ENCODE measurements around the gene CEL.
"Not testable (repeated sequence)": the region's sequence is repeated elsewhere in the genome, so short reads cannot be mapped to it uniquely, and the experiment has no call there.

The CEL gene

DNA sequence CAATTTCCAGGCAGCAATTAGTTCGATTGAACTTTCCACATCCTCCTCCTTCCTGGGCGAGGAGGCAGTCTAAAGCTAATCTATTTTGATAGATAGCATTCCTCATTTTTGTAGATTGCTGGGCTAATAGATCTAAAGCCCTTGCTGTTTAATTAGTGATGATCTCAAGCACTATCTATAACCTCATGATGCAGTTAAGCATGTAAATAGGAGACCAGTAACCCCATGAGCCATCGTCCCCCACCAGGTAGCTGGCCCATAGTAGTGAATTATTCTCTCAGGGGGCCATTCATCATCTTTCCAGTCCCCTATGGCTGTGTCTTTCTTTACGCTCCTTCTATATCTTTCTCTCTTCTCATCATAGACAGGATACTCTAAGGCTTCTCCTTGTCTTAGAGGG is 14.9 kb downstream of the CEL start:
- no peaks in the 10 kb centered on the region for H3K4me1 Mint-ChIP-seq (ENCODE audit: low read depth)
- H3K27ac Mint-ChIP-seq = no peak overlapping the region
- peaks cover 2% of the 10 kb centered on the region for H3K27me3 Mint-ChIP-seq
- no peak for DNase-seq
- H3K9me3 Mint-ChIP-seq = no peaks in the 10 kb centered on the region
- H3K4me3 Mint-ChIP-seq = no peak overlapping the region
- H3K36me3 Mint-ChIP-seq (ENCODE audit: low read depth) = peaks cover 3% of the 10 kb centered on the region

DNA sequence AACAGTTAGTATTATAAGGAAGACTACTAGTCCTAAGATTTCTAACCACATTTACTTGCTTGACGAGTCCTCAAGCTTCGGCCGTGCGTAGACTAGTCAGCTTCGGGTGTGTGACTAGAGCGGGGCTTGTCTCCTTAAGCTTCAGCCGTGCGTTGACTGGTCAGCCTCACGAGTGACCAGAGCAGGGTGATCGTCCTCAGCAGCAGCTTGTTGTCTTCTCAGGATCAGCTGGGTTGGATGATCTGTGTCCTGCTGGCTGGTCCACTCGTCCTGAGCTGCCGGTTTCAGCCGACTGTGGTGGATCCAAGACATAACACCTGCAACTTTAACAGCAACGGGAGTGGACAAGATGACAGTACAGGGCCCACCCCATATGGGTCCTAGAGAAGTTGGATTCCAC is 16.7 kb downstream of the CEL start:
- H3K4me1 Mint-ChIP-seq (ENCODE audit: low read depth) = no peaks in the 10 kb centered on the region
- H3K4me3 Mint-ChIP-seq = no peak overlapping the region
- H3K9me3 Mint-ChIP-seq = no peaks in the 10 kb centered on the region
- no peaks in the 10 kb centered on the region for H3K36me3 Mint-ChIP-seq (ENCODE audit: low read depth)
- DNase-seq = no peak
- no peak overlapping the region for H3K27ac Mint-ChIP-seq
- H3K27me3 Mint-ChIP-seq = peaks cover 5% of the 10 kb centered on the region

DNA sequence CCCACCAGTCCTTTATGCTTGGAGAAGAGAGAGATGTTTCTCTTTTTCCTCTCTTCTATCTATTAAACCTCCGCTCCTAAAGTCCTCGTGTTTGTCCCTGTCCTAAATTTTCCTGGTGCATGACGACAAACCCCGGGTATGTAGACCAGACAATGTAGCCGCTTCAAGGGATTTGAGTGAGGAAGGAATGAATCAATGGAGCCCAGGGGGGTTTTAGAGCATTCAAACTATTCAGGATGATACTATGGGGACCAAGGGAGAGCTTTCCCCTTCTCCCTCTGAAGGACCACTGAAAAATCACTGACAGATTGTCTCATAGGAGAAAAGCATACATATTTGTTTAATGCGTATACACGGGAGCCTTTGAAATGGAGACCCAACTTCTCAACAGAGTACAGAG is 18.4 kb downstream of the CEL start:
- DNase-seq = no peak
- Mint-ChIP-seq H3K4me1 (ENCODE audit: low read depth) (no peaks in the 10 kb centered on the region), H3K36me3 (ENCODE audit: low read depth) (no peaks in the 10 kb centered on the region), H3K9me3 (no peaks in the 10 kb centered on the region), H3K27ac (no peak overlapping the region), H3K27me3 (peaks cover 5% of the 10 kb centered on the region), H3K4me3 (no peak overlapping the region)

DNA sequence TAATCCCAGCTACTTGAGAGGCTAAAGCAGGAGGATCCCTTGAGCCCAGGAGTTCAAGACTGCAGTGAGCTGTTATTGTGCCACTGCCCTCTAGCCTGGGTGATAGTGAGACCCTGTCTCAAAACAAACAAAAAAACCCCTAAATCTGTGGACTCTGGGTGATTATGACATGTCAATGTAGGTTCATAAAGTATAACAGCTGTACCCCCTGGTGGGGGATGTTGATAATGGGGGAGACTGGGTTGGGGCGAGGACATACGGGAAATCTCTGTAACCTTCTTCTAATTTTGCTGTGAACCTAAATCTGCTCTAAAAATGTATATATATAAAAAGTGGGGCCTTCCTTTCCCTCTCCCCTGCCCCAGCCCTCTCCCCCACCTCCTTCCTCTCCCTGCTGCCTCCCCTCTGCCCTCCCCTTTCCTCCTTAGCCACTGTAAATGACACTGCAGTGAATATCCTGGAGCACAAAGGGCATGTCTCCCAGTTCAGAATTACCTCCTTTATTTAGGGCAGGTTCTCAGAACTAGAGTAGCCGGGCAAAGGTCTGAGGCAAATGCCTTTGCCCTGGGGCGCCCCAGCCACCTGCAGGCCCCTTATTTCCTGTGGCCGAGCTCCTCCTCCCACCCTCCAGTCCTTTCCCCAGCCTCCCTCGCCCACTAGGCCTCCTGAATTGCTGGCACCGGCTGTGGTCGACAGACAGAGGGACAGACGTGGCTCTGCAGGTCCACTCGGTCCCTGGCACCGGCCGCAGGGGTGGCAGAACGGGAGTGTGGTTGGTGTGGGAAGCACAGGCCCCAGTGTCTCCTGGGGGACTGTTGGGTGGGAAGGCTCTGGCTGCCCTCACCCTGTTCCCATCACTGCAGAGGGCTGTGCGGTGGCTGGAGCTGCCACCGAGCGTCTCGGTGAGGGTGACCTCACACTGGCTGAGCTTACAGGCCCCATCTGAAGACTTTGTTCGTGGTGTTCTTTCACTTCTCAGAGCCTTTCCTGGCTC is 19.3 kb downstream of the CEL start:
- H3K4me1 Mint-ChIP-seq (ENCODE audit: low read depth) = not testable (repeated sequence)

DNA sequence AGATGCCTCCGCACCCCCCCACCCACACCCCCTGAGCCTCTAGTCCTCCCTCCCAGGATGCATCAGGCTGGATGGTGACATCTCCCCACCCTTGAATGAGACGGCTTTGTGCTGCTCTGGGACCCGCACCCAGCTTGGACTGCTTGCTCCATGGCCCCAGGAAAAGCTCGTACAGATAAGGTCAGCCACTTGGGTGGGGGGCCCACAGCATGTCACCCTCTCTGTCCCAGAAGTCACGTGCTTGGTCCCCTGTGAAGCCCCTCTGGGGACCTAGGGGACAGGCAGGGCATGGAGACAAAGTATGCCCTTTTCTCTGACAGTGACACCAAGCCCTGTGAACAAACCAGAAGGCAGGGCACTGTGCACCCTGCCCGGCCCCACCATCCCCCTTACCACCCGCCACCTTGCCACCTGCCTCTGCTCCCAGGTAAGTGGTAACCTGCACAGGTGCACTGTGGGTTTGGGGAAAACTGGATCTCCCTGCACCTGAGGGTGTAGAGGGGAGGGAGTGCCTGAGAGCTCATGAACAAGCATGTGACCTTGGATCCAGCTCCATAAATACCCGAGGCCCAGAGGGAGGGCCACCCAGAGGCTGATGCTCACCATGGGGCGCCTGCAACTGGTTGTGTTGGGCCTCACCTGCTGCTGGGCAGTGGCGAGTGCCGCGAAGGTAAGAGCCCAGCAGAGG is 20.3 kb downstream of the CEL start:
- not testable (repeated sequence) for H3K4me1 Mint-ChIP-seq (ENCODE audit: low read depth); H3K36me3 Mint-ChIP-seq (ENCODE audit: low read depth); H3K4me3 Mint-ChIP-seq; H3K27me3 Mint-ChIP-seq; H3K27ac Mint-ChIP-seq; H3K9me3 Mint-ChIP-seq; DNase-seq

More for the DNA sequence above, 19.3 kb downstream of the CEL start:
- H3K27ac Mint-ChIP-seq; DNase-seq; H3K36me3 Mint-ChIP-seq (ENCODE audit: low read depth); H3K4me3 Mint-ChIP-seq; H3K9me3 Mint-ChIP-seq; H3K27me3 Mint-ChIP-seq: not testable (repeated sequence)

DNA sequence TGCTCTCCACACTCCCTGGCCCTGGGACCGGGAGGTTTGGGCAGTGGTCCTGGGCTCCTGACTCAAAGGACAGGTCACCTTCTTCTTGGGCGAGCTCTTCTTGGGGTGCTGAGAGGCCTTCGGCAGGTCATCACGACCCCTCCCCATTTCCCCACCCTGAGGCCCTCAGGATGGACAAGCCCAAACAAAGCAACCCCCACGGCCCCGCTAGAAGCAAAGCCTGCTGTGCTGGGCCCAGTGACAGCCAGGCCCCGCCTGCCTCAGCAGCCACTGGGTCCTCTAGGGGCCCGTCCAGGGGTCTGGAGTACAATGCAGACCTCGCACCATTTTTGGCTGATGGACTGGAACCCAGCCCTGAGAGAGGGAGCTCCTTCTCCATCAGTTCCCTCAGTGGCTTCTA is 21.9 kb downstream of the CEL start:
- not testable (repeated sequence) for H3K9me3 Mint-ChIP-seq, H3K27me3 Mint-ChIP-seq

DNA sequence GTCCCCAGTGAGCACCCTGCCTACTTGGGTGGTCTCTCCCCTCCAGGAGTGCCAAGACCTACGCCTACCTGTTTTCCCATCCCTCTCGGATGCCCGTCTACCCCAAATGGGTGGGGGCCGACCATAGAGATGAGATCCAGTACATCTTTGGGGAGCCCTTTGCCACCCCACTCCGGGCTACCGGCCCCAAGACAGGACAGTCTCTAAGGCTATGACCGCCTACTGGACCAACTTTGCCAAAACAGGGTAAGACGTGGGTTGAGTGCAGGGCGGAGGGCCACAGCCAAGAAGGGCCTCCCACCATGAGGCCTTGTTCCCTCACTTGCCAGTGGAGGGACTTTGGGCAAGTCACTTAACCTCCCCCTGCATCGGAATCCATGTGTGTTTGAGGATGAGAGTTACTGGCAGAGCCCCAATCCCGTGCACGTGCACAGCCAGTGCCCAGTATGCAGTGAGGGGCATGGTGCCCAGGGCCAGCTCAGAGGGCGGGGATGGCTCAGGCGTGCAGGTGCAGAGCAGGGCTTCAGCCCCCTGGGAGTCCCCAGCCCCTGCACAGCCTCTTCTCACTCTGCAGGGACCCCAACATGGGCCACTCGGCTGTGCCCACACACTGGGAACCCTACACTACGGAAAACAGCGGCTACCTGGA is 24.6 kb downstream of the CEL start:
- H3K27ac Mint-ChIP-seq; H3K9me3 Mint-ChIP-seq; DNase-seq; H3K4me3 Mint-ChIP-seq; H3K27me3 Mint-ChIP-seq; H3K4me1 Mint-ChIP-seq (ENCODE audit: low read depth); H3K36me3 Mint-ChIP-seq (ENCODE audit: low read depth): not testable (repeated sequence)

More for the DNA sequence above, 21.9 kb downstream of the CEL start:
- DNase-seq; H3K4me1 Mint-ChIP-seq (ENCODE audit: low read depth); H3K4me3 Mint-ChIP-seq; H3K36me3 Mint-ChIP-seq (ENCODE audit: low read depth); H3K27ac Mint-ChIP-seq: not testable (repeated sequence)

DNA sequence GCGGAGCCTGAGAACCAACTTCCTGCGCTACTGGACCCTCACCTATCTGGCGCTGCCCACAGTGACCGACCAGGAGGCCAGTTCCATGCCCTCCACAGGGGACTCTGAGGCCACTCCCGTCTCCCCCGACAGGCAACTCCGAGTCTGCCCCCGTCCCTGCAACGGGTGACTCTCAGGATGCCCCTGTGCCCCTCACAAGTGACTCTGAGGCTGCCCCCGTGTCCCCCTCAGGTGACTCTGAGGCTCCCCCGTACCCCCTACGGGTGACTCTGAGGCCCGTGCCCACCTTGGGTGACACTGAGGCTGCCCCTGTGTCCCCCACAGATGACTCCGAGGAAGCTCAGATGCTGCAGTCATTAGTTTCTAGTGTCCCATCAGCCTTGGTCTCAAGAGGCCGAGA is 25.1 kb downstream of the CEL start:
- DNase-seq = no peak
- H3K27ac Mint-ChIP-seq = no peak overlapping the region
- no peaks in the 10 kb centered on the region for H3K36me3 Mint-ChIP-seq (ENCODE audit: low read depth)
- H3K4me1 Mint-ChIP-seq (ENCODE audit: low read depth) = no peaks in the 10 kb centered on the region
- H3K27me3 Mint-ChIP-seq = peaks cover under 1% of the 10 kb centered on the region
- no peak overlapping the region for H3K4me3 Mint-ChIP-seq
- no peaks in the 10 kb centered on the region for H3K9me3 Mint-ChIP-seq

DNA sequence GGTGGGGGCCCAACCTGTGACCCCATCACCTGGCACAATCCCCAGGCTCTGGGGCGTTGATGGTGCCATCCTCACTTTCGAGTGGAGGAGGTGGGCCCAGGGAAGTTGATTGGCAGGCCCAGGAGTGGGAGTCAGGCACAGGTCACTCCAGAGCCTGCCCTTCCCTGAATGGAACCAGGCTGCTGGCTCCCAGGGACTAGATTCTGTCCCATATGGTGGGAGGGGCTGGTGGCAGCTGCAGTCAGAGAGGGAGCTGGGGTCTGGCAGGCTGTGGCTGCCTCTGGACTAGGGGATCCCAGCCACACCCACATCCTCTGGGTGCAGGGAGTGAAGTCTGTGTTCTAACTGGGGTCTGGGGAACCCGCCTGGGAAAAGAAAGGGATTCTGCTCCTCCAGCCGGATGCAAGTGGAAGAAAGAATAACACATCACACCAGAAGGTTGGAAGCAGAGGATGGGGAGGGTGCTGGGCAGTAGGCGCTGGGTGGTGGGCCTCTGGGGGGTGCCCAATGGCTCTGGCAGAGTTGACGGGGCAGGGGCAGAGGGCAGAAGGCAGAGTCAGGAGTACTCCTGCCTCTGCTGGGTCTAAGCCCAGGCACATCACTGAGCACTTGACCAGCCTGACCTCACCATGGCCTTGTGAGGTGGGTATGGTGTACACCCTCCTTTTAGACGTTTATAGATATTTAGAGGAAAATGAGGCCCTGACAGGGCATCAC is 25.8 kb downstream of the CEL start:
- Mint-ChIP-seq H3K27ac (no peak overlapping the region), H3K4me3 (no peak overlapping the region), H3K4me1 (ENCODE audit: low read depth) (no peaks in the 10 kb centered on the region), H3K27me3 (no peaks in the 10 kb centered on the region), H3K9me3 (no peaks in the 10 kb centered on the region), H3K36me3 (ENCODE audit: low read depth) (no peaks in the 10 kb centered on the region)
- DNase-seq = no peak

DNA sequence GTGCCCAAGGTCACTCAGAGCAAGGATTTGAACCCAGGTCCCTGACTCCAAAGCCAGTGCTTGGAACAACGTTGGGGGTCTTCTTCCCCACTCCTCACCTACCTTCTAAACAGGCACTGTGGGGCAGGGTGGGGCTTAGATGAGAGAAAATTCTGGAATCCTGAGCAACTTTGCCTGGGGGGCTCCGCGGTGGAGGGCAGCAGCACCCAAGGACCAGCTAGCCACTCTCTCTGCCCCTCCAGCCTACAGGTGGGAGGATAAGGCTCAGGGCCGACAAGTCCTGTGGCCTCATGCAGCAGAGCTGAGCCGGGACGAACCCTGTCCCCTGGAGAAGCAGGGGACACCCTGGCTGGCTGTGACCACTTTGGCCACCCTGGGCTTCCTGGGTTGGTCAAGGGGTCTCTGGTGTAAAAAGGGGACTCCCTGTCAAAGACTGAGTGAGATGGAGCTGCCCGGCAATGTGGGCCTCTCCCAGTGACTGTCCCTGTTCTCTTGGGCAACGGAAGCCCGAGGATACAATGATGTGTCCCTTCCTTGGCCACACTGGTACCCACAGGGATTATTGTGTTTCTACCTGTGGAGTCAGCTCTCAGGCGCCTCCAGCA is 26.5 kb downstream of the CEL start:
- Mint-ChIP-seq H3K9me3 (no peaks in the 10 kb centered on the region), H3K4me1 (ENCODE audit: low read depth) (no peaks in the 10 kb centered on the region), H3K27ac (no peak overlapping the region), H3K27me3 (no peaks in the 10 kb centered on the region), H3K4me3 (no peak overlapping the region), H3K36me3 (ENCODE audit: low read depth) (no peaks in the 10 kb centered on the region)
- DNase-seq = no peak

DNA sequence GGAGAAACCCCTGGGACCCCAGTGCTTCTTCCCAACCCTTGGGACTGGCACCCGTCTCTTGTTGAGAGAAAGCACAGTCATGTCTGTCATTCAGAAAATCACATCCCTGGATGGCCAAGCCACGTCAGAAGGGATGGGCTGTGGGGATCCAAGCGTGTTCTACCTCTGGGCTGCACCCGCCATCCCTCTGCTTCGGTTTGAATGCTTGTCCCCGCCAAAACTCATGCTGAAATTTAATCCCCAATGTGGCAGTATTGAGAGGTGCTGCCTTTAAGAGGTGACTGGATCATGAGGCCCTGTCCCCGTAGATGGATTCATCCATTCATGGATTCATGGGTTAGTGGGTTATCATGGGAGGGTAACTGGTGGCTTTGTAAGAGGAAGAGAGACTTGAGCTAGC is 27.0 kb downstream of the CEL start:
- H3K4me1 Mint-ChIP-seq (ENCODE audit: low read depth) = no peaks in the 10 kb centered on the region
- no peak for DNase-seq
- no peaks in the 10 kb centered on the region for H3K36me3 Mint-ChIP-seq (ENCODE audit: low read depth)
- no peaks in the 10 kb centered on the region for H3K9me3 Mint-ChIP-seq
- no peak overlapping the region for H3K4me3 Mint-ChIP-seq
- H3K27me3 Mint-ChIP-seq = no peaks in the 10 kb centered on the region
- H3K27ac Mint-ChIP-seq = no peak overlapping the region

DNA sequence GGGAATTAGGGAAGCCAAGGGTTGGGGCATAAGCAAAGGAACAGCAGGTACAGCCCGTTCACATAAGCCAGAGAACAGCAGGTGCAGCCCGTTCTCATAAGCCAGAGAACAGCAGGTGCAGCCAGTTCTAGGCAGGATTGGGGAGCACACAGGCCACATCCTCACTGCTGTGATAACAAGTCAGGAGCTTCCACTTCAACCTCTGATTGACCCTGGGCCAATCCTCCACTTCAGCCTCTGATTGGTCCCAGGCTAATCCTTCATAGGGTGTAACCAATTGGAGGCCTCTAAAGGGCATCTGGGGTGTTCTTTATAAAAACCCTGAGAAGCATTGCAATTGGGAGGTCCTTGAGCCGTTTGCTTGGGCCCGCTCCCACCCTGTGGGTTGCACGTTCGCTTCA is 27.5 kb downstream of the CEL start:
- DNase-seq = no peak

DNA sequence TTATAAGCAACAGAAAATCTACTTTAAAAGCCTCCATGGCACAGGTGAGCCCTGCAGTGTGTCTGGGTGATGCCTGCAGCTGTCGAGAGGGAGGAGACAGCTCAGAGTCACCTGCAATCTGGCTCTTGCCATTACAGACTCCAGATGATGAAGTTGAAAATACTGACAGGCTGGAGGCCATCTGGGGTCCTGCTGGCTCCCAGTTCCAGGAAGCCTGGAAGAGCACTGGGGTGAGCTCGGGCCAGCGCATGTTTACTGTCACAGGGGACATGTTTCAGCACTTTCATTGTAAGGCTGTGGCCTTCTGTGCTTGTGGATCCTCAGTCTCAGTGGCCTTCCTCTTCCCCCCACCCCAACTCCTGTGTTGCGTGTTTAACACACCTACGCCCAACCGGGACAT is 28.4 kb downstream of the CEL start:
- Mint-ChIP-seq H3K4me3 (no peak overlapping the region), H3K27me3 (no peaks in the 10 kb centered on the region), H3K27ac (no peak overlapping the region), H3K9me3 (no peaks in the 10 kb centered on the region), H3K36me3 (ENCODE audit: low read depth) (no peaks in the 10 kb centered on the region), H3K4me1 (ENCODE audit: low read depth) (no peaks in the 10 kb centered on the region)
- DNase-seq = no peak

More for the DNA sequence above, 27.5 kb downstream of the CEL start:
- no peaks in the 10 kb centered on the region for H3K4me1 Mint-ChIP-seq (ENCODE audit: low read depth)
- no peaks in the 10 kb centered on the region for H3K36me3 Mint-ChIP-seq (ENCODE audit: low read depth)
- no peaks in the 10 kb centered on the region for H3K27me3 Mint-ChIP-seq
- H3K4me3 Mint-ChIP-seq = no peak overlapping the region
- no peaks in the 10 kb centered on the region for H3K9me3 Mint-ChIP-seq
- H3K27ac Mint-ChIP-seq = no peak overlapping the region

DNA sequence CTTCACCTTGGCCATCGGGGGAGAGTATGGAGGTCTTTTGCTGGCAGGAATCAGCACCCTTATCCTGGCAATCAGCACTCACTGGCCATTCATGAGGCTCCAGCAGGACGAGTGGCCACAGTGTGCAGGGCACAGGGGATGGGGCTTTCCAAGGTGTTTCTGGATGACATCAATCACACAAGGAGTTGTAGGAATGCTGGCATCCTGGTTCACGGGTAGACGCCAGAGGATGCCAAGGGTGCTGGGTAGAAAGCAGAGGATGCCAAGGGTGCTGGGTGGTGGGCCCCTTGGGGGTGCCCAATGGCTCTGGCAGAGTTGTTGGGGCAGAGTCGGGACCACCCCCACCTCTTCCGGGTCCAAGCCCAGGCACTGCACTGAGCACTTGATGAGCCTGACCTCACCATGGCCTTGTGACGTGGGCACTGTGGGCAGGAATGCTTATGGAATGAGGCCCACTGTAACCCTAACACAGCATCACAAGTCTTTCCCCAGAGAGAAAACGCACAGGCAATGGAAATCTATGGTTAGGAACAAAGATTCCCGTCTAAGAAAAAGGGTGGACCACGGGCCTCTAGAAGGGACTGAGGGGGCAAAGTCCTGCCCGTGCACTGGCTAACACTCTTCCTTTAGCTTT is 29.1 kb downstream of the CEL start:
- H3K9me3 Mint-ChIP-seq = peaks cover under 1% of the 10 kb centered on the region
- H3K4me1 Mint-ChIP-seq (ENCODE audit: low read depth) = no peaks in the 10 kb centered on the region
- H3K27me3 Mint-ChIP-seq = no peaks in the 10 kb centered on the region
- DNase-seq = no peak
- H3K36me3 Mint-ChIP-seq (ENCODE audit: low read depth) = peaks cover 2% of the 10 kb centered on the region
- H3K4me3 Mint-ChIP-seq = no peak overlapping the region
- no peak overlapping the region for H3K27ac Mint-ChIP-seq
